ENCODE measurements around the gene MYO1C. TPM values are rescaled to one million over a fixed set of nuclear protein-coding genes. Genes with fewer than 3 reads are reported as not detected.

MYO1C gene
- total and polyA plus RNA-seq, 9 of the 15 experiments (the other 6 are each of a cell fraction or from before 2014, with no cell fraction given): 0.46 to 32.5 (median 11.6) TPM

DNA sequence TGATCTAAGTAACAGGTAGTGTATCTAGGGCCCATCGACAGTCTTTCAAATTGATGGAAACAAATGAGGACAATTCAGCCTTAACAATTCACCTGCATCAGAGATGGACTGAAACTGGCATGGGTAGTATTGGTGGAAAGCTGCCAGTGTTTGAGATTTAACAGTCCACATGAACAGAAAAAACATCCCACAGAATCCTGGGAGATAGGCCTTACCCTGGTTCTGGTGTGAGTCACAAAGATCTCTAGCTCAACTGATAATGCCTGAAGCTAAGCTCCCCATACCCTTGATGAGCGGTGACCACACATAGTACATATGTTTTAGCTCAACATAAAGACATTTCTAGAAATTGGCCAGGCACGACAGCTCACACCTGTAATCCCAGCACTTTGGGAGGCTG lies 58.3 kb downstream of the MYO1C start (continued):
- TF ChIP-seq, protein P1, sequence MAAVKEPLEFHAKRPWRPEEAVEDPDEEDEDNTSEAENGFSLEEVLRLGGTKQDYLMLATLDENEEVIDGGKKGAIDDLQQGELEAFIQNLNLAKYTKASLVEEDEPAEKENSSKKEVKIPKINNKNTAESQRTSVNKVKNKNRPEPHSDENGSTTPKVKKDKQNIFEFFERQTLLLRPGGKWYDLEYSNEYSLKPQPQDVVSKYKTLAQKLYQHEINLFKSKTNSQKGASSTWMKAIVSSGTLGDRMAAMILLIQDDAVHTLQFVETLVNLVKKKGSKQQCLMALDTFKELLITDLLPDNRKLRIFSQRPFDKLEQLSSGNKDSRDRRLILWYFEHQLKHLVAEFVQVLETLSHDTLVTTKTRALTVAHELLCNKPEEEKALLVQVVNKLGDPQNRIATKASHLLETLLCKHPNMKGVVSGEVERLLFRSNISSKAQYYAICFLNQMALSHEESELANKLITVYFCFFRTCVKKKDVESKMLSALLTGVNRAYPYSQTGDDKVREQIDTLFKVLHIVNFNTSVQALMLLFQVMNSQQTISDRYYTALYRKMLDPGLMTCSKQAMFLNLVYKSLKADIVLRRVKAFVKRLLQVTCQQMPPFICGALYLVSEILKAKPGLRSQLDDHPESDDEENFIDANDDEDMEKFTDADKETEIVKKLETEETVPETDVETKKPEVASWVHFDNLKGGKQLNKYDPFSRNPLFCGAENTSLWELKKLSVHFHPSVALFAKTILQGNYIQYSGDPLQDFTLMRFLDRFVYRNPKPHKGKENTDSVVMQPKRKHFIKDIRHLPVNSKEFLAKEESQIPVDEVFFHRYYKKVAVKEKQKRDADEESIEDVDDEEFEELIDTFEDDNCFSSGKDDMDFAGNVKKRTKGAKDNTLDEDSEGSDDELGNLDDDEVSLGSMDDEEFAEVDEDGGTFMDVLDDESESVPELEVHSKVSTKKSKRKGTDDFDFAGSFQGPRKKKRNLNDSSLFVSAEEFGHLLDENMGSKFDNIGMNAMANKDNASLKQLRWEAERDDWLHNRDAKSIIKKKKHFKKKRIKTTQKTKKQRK (IDR thresholded peaks at IDR 0.05; ENCODE audit: borderline replicate concordance, low read depth, low read length): no peak
- TF ChIP-seq, protein P2, sequence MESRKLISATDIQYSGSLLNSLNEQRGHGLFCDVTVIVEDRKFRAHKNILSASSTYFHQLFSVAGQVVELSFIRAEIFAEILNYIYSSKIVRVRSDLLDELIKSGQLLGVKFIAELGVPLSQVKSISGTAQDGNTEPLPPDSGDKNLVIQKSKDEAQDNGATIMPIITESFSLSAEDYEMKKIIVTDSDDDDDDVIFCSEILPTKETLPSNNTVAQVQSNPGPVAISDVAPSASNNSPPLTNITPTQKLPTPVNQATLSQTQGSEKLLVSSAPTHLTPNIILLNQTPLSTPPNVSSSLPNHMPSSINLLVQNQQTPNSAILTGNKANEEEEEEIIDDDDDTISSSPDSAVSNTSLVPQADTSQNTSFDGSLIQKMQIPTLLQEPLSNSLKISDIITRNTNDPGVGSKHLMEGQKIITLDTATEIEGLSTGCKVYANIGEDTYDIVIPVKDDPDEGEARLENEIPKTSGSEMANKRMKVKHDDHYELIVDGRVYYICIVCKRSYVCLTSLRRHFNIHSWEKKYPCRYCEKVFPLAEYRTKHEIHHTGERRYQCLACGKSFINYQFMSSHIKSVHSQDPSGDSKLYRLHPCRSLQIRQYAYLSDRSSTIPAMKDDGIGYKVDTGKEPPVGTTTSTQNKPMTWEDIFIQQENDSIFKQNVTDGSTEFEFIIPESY (CRISPR knock-in tag; IDR thresholded peaks at IDR 0.05): no peak
- TF ChIP-seq ZNF224 (CRISPR knock-in tag; IDR thresholded peaks at IDR 0.05): no peak
- TF ChIP-seq, protein P3, sequence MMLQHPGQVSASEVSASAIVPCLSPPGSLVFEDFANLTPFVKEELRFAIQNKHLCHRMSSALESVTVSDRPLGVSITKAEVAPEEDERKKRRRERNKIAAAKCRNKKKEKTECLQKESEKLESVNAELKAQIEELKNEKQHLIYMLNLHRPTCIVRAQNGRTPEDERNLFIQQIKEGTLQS (IDR thresholded peaks at IDR 0.05): no peak
- TF ChIP-seq, protein P3 (CRISPR knock-in tag; conservative IDR thresholded peaks at IDR 0.05): no peak
- no peak for TF ChIP-seq BRD9 (IDR thresholded peaks at IDR 0.05; ENCODE audit: low read depth, partially characterized antibody)
- TF ChIP-seq HDAC6 (IDR thresholded peaks at IDR 0.05; ENCODE audit: low read depth, low read length): no peak
- TF ChIP-seq, protein P4, sequence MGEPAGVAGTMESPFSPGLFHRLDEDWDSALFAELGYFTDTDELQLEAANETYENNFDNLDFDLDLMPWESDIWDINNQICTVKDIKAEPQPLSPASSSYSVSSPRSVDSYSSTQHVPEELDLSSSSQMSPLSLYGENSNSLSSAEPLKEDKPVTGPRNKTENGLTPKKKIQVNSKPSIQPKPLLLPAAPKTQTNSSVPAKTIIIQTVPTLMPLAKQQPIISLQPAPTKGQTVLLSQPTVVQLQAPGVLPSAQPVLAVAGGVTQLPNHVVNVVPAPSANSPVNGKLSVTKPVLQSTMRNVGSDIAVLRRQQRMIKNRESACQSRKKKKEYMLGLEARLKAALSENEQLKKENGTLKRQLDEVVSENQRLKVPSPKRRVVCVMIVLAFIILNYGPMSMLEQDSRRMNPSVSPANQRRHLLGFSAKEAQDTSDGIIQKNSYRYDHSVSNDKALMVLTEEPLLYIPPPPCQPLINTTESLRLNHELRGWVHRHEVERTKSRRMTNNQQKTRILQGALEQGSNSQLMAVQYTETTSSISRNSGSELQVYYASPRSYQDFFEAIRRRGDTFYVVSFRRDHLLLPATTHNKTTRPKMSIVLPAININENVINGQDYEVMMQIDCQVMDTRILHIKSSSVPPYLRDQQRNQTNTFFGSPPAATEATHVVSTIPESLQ (CRISPR knock-in tag; IDR thresholded peaks at IDR 0.05): no peak
- no peak for TF ChIP-seq ILK (tag; IDR thresholded peaks at IDR 0.05; ENCODE audit: borderline replicate concordance, low read depth)
